ENCODE results near the gene SGK1. TPM values are rescaled to one million over a fixed set of nuclear protein-coding genes. Genes with fewer than 3 reads are reported as not detected.
A peak's percentile ranks its signal among the peaks of the same experiment; 100 is the strongest.
"Not testable (repeated sequence)": the region's sequence is repeated elsewhere in the genome, so short reads cannot be mapped to it uniquely, and the experiment has no call there.

SGK1 gene
- total RNA-seq, 4 donors from 2014 or later, result 172 to 1,533 (median 978) TPM

GRCh38 chr6:134204031-134204430 lies 113.9 kb downstream of the SGK1 start:
- TF ChIP-seq CTCF (IDR thresholded peaks at IDR 0.05) (no peak), POLR2A (IDR thresholded peaks at IDR 0.05) (no peak)
- no peak overlapping the region for H3K27ac ChIP-seq
- H3K36me3 ChIP-seq, result no peaks in the 10 kb centered on the region
- no peak overlapping the region for H3K4me3 ChIP-seq
- no peaks in the 10 kb centered on the region for H3K4me1 ChIP-seq
- H3K27me3 ChIP-seq, result no peaks in the 10 kb centered on the region
- no peak for DNase-seq
- H3K9me3 ChIP-seq, result no peaks in the 10 kb centered on the region

- Histone ChIP-seq H3K27ac (no peak overlapping the region), H3K36me3 (no peaks in the 10 kb centered on the region), H3K9me3 (no peaks in the 10 kb centered on the region), H3K4me3 (no peak overlapping the region), H3K27me3 (no peaks in the 10 kb centered on the region), H3K4me1 (no peaks in the 10 kb centered on the region)
- no peak for DNase-seq
- TF ChIP-seq CTCF (IDR thresholded peaks at IDR 0.05) (no peak), POLR2A (IDR thresholded peaks at IDR 0.05) (no peak)
These were observed 116.2 kb downstream of the SGK1 start for GRCh38 chr6:134201716-134202115.

GRCh38 chr6:134199848-134200606 lies 117.9 kb downstream of the SGK1 start:
- no peak overlapping the region for H3K27ac ChIP-seq
- H3K9me3 ChIP-seq, result no peaks in the 10 kb centered on the region
- no peaks in the 10 kb centered on the region for H3K4me1 ChIP-seq
- no peaks in the 10 kb centered on the region for H3K36me3 ChIP-seq
- no peaks in the 10 kb centered on the region for H3K27me3 ChIP-seq
- TF ChIP-seq POLR2A (IDR thresholded peaks at IDR 0.05), result no peak
- no peak for DNase-seq
- H3K4me3 ChIP-seq, result no peak overlapping the region

GRCh38 chr6:134198093-134198492 lies 119.8 kb downstream of the SGK1 start:
- Histone ChIP-seq H3K27ac (peak overlapping the region in 1 of 4 donors; percentile 7), H3K27me3 (no peaks in the 10 kb centered on the region), H3K4me3 (no peak overlapping the region), H3K4me1 (no peaks in the 10 kb centered on the region), H3K9me3 (no peaks in the 10 kb centered on the region), H3K36me3 (no peaks in the 10 kb centered on the region)
- no peak for DNase-seq
- TF ChIP-seq CTCF (IDR thresholded peaks at IDR 0.05), result no peak
- TF ChIP-seq POLR2A (IDR thresholded peaks at IDR 0.05), result no peak

GRCh38 chr6:134197685-134198084 lies 120.2 kb downstream of the SGK1 start:
- H3K9me3 ChIP-seq, H3K27ac ChIP-seq, H3K4me1 ChIP-seq, H3K36me3 ChIP-seq, H3K27me3 ChIP-seq, H3K4me3 ChIP-seq, DNase-seq: not testable (repeated sequence)

- no peaks in the 10 kb centered on the region for H3K36me3 ChIP-seq
- H3K4me3 ChIP-seq, result no peak overlapping the region
- no peak for TF ChIP-seq CTCF (IDR thresholded peaks at IDR 0.05)
- TF ChIP-seq POLR2A (IDR thresholded peaks at IDR 0.05), result no peak
- no peak for DNase-seq
- no peaks in the 10 kb centered on the region for H3K9me3 ChIP-seq
- no peaks in the 10 kb centered on the region for H3K4me1 ChIP-seq
- H3K27me3 ChIP-seq, result no peaks in the 10 kb centered on the region
- no peak overlapping the region for H3K27ac ChIP-seq
These were observed 121.2 kb downstream of the SGK1 start for GRCh38 chr6:134196568-134197193.

Measured in Peyer's patch (tissue), 4 donors.